ENCODE data around the gene RFWD3.

The RFWD3 gene

DNA sequence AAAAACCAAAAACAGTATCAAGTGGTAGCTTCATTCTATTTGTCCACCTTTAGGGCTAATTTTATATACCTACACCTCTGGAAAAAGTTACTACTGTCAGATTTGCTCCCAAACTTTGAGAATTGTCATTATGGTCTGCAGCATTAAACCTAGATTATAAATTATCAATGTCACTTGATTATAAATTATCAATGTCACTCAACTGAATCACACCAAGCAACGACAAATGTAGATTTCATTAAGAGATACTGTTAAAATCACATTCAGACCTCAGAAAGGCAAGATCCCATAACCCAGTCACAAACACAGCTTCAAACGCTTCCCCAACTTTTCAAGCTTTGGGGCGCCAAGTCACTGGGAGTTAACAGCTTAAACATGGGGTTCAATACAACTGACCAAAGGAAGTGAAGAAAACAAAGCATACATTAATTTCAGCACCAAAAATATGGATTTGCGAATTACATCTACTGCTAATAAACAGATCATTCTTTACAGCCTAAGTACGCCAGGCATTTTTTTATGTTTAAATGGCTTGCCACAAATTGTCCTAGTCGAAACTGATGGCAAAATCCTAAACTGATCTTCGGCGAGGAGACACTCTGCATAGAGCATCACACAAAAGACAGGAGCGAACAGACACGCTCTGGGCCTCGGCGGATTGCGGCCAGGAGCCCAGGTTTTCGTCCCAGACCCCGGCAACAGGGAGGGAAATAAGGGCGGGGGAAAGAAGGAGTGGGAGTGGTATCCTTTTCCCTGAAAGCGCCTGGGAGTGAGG lies 60.7 kb downstream of the RFWD3 start:
- H3K9me3 ChIP-seq (ENCODE audit: control insufficient read depth in 2 of 2, low read length in 2 of 2), result no peaks in the 10 kb centered on the region
- H3K36me3 ChIP-seq (ENCODE audit: control insufficient read depth in 2 of 2, insufficient read depth in 2 of 2, low read length in 2 of 2), result no peaks in the 10 kb centered on the region
- H3K27me3 ChIP-seq (ENCODE audit: control insufficient read depth in 2 of 2, insufficient read depth in 2 of 2, low read length in 2 of 2), result no peaks in the 10 kb centered on the region
- H3K4me1 ChIP-seq (ENCODE audit: control insufficient read depth in 2 of 2, insufficient read depth in 2 of 2, low read length in 2 of 2), result peaks cover 14 to 20% of the 10 kb centered on the region in 2 donors
- H3K27ac ChIP-seq (ENCODE audit: low read depth in 2 of 2, low read length in 2 of 2), result peak overlapping the region; percentile 93 to 94
- peak overlapping the region; percentile 88 to 92 for H3K4me3 ChIP-seq (ENCODE audit: low read length in 2 of 2)
- H3K9ac ChIP-seq (ENCODE audit: low read depth in 1 of 2, low read length in 2 of 2), result peak overlapping the region; percentile 82 to 88

DNA sequence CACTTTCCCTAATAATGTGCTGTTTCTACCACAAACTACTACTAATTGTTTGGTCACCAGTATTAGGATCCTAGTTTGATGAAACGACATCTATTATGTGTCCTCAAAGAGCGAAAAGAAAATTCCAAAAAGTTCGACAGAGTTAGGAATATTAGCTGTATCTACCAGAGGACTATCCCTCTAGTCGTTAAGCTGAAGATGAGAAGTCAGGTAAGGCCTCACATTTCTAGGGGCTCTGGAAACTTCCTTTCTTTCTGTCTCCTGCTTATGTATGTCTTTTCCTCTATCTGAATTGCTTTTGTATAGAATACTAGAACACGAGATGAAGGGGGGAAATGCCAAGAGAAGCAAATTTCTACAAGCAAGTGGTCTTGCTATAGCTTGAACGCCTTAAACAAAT lies 61.3 kb downstream of the RFWD3 start:
- Histone ChIP-seq H3K27ac (ENCODE audit: low read depth in 2 of 2, low read length in 2 of 2) (no peak overlapping the region), H3K9me3 (ENCODE audit: control insufficient read depth in 2 of 2, low read length in 2 of 2) (no peaks in the 10 kb centered on the region), H3K4me1 (ENCODE audit: control insufficient read depth in 2 of 2, insufficient read depth in 2 of 2, low read length in 2 of 2) (peaks cover 19 to 25% of the 10 kb centered on the region in 2 donors), H3K27me3 (ENCODE audit: control insufficient read depth in 2 of 2, insufficient read depth in 2 of 2, low read length in 2 of 2) (no peaks in the 10 kb centered on the region), H3K9ac (ENCODE audit: low read depth in 1 of 2, low read length in 2 of 2) (peak overlapping the region; percentile 82 to 88), H3K36me3 (ENCODE audit: control insufficient read depth in 2 of 2, insufficient read depth in 2 of 2, low read length in 2 of 2) (no peaks in the 10 kb centered on the region), H3K4me3 (ENCODE audit: low read length in 2 of 2) (peak overlapping the region; percentile 88 to 92)

DNA sequence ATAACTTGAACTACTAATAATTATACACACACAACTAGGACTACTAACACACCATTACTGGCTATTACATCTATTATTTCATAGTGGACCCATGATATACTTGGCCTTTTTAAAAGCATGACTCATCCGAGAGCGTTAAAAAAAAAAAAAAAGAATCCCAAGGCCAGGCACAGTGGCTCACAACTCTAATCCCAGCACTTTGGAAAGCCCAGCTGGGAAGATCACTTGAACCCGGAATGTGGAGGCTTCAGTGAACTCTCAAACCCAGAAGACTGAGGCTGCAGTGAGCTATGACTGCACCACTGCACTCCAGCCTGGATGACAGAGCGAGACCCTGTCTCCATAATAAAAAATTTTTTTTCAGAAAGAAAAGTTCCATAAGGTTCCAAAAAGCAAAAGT lies 62.8 kb downstream of the RFWD3 start:
- no peak overlapping the region for H3K27ac ChIP-seq (ENCODE audit: low read depth in 2 of 2, low read length in 2 of 2)
- peaks cover 19 to 25% of the 10 kb centered on the region in 2 donors for H3K4me1 ChIP-seq (ENCODE audit: control insufficient read depth in 2 of 2, insufficient read depth in 2 of 2, low read length in 2 of 2)

DNA sequence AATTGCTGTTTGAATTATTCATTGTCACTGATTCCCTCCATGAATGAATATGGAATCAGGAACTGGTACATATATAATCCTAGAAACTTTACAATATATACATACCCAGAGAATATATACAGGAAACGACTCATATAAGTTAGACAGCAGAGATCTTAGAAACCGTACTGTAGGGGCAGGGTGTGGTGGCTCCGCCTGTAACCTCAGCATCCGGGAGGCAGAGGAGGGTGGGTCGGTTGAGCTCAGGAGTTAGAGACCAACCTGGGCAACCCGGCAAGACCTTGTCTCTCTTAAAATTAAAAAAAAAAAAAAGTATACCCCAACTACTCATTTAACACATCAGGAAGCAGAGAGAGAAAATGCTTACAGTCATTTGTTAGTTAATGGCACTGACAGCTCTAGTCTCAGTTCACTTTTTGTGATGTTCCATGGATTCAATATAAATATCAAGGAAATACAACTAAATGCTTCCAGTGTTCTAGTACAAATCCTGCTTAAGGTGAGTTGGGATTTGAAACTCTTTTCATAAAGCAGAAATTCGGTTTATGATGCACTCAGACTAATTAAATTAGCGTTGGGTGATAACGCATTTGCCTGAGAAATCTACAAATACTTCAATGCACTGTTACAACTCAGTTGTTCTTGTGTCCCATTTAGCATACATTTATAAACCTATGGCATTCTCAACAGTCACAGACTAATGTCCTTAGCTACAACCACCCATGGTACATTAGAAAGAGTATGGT lies 65.4 kb downstream of the RFWD3 start:
- H3K9me3 ChIP-seq (ENCODE audit: control insufficient read depth in 2 of 2, low read length in 2 of 2), result no peaks in the 10 kb centered on the region
- H3K9ac ChIP-seq (ENCODE audit: low read depth in 1 of 2, low read length in 2 of 2), result no peak overlapping the region
- H3K4me3 ChIP-seq (ENCODE audit: low read length in 2 of 2), result no peak overlapping the region
- H3K36me3 ChIP-seq (ENCODE audit: control insufficient read depth in 2 of 2, insufficient read depth in 2 of 2, low read length in 2 of 2), result peaks cover 3 to 6% of the 10 kb centered on the region in 2 donors
- peaks cover 19 to 25% of the 10 kb centered on the region in 2 donors for H3K4me1 ChIP-seq (ENCODE audit: control insufficient read depth in 2 of 2, insufficient read depth in 2 of 2, low read length in 2 of 2)
- H3K27me3 ChIP-seq (ENCODE audit: control insufficient read depth in 2 of 2, insufficient read depth in 2 of 2, low read length in 2 of 2), result no peaks in the 10 kb centered on the region
- H3K27ac ChIP-seq (ENCODE audit: low read depth in 2 of 2, low read length in 2 of 2), result peak overlapping the region; percentile 53 to 57

More for the DNA sequence above, 62.8 kb downstream of the RFWD3 start:
- no peaks in the 10 kb centered on the region for H3K36me3 ChIP-seq (ENCODE audit: control insufficient read depth in 2 of 2, insufficient read depth in 2 of 2, low read length in 2 of 2)
- H3K4me3 ChIP-seq (ENCODE audit: low read length in 2 of 2), result no peak overlapping the region
- no peaks in the 10 kb centered on the region for H3K9me3 ChIP-seq (ENCODE audit: control insufficient read depth in 2 of 2, low read length in 2 of 2)
- no peaks in the 10 kb centered on the region for H3K27me3 ChIP-seq (ENCODE audit: control insufficient read depth in 2 of 2, insufficient read depth in 2 of 2, low read length in 2 of 2)
- no peak overlapping the region for H3K9ac ChIP-seq (ENCODE audit: low read depth in 1 of 2, low read length in 2 of 2)

DNA sequence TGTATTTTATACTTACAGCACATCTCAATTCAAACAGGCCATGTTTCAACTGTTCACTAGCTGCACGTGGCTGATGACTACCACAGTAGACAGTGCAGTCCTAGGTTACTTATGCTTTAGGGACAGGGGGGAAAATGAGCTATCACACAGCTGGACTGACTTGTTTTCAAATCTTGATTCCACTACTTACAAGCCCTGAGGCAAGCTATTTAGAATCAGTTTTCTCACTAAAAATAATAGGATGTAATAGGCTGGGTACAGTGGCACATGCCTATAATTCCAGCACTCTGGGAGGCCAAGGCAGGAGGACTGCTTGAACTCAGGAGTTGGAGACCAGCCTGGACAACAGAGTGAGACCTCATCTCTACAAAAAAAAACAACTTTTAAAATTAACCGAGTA lies 70.1 kb downstream of the RFWD3 start:
- Histone ChIP-seq H3K36me3 (ENCODE audit: control insufficient read depth in 2 of 2, insufficient read depth in 2 of 2, low read length in 2 of 2) (peaks cover 3 to 6% of the 10 kb centered on the region in 2 donors), H3K4me1 (ENCODE audit: control insufficient read depth in 2 of 2, insufficient read depth in 2 of 2, low read length in 2 of 2) (peaks cover 6 to 10% of the 10 kb centered on the region in 2 donors), H3K4me3 (ENCODE audit: low read length in 2 of 2) (no peak overlapping the region), H3K27ac (ENCODE audit: low read depth in 2 of 2, low read length in 2 of 2) (no peak overlapping the region), H3K9ac (ENCODE audit: low read depth in 1 of 2, low read length in 2 of 2) (no peak overlapping the region), H3K27me3 (ENCODE audit: control insufficient read depth in 2 of 2, insufficient read depth in 2 of 2, low read length in 2 of 2) (no peaks in the 10 kb centered on the region), H3K9me3 (ENCODE audit: control insufficient read depth in 2 of 2, low read length in 2 of 2) (no peaks in the 10 kb centered on the region)

DNA sequence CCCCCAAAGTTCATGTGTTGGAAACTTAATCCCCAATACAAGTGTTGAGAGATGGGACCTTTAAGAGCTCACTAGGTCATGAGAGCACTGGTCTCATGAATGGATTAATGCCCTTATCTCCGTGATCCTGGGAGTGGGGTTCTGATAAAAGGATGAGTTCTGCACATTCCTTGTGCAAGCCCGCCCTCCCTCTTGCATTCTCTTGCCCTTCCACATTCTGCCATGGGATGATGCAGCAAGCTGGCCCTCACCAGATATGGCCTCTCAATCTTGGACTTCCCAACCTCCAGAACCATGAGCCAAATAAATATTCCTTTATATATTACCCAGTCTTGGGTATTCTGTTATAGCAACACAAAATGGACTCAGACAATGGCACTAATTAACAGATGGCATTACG lies 73.8 kb downstream of the RFWD3 start:
- Histone ChIP-seq H3K27ac (ENCODE audit: low read depth in 2 of 2, low read length in 2 of 2) (no peak overlapping the region), H3K36me3 (ENCODE audit: control insufficient read depth in 2 of 2, insufficient read depth in 2 of 2, low read length in 2 of 2) (peaks cover 5 to 6% of the 10 kb centered on the region in 2 donors), H3K27me3 (ENCODE audit: control insufficient read depth in 2 of 2, insufficient read depth in 2 of 2, low read length in 2 of 2) (no peaks in the 10 kb centered on the region), H3K9ac (ENCODE audit: low read depth in 1 of 2, low read length in 2 of 2) (no peak overlapping the region), H3K4me3 (ENCODE audit: low read length in 2 of 2) (no peak overlapping the region), H3K4me1 (ENCODE audit: control insufficient read depth in 2 of 2, insufficient read depth in 2 of 2, low read length in 2 of 2) (no peaks in the 10 kb centered on the region), H3K9me3 (ENCODE audit: control insufficient read depth in 2 of 2, low read length in 2 of 2) (no peaks in the 10 kb centered on the region)

DNA sequence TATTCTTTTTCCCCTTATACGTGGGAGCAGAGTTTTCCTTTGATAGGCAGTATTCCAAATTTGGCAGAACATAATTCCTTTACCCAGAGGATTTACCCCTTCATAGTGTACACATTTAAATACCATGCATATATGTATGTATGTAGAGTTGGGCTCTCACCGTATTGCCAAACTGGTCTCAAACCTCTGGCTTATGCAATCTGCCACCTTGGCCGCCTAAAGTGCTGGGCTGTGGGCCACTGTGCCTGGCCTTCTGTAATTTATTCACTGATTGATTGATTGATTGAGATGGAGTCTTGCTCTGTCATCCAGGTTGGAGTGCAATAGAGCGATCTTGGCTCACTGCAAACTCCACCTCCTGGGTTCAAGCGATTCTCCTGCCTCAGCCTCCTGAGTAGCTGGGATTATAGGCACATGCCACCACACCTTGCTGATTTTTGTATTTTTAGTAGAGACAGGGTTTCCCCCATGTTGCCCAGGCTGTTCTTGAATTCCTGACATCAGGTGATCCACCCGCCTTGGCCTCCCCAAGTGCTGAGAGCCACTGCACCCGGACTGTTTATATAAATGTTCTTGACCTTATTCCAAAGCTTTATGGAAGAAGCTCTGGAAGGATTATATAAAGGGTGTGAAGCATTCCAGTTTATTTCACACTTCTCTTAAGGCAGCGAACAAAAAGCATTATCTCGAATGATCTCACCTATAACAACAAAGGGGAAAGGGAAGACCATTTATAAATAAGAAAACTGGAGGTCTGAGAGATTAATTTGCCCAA lies 74.6 kb downstream of the RFWD3 start:
- H3K9me3 ChIP-seq (ENCODE audit: control insufficient read depth in 2 of 2, low read length in 2 of 2), result no peaks in the 10 kb centered on the region
- H3K27me3 ChIP-seq (ENCODE audit: control insufficient read depth in 2 of 2, insufficient read depth in 2 of 2, low read length in 2 of 2), result no peaks in the 10 kb centered on the region
- no peak overlapping the region for H3K4me3 ChIP-seq (ENCODE audit: low read length in 2 of 2)
- H3K9ac ChIP-seq (ENCODE audit: low read depth in 1 of 2, low read length in 2 of 2), result no peak overlapping the region
- no peak overlapping the region for H3K27ac ChIP-seq (ENCODE audit: low read depth in 2 of 2, low read length in 2 of 2)
- H3K36me3 ChIP-seq (ENCODE audit: control insufficient read depth in 2 of 2, insufficient read depth in 2 of 2, low read length in 2 of 2), result peaks cover 5 to 8% of the 10 kb centered on the region in 2 donors
- H3K4me1 ChIP-seq (ENCODE audit: control insufficient read depth in 2 of 2, insufficient read depth in 2 of 2, low read length in 2 of 2), result no peaks in the 10 kb centered on the region

DNA sequence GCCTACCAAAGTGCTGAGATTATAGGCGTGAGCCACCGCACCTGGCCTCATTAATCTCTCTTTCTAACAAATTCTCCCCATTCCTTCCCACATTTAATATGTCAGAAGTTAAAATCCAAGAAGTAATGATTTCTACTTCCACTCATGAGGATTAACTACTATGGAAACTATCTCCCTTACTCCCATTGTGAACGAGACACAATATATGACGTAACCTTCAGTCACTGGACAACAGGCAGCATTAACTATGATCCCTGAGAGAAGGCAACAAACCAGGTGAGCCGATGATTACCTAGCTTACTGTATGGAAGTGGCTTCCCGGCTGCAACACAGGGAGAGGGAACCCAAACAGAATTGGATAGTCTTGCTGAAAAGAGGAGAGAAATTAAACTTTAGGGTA lies 79.7 kb downstream of the RFWD3 start:
- H3K27ac ChIP-seq (ENCODE audit: low read depth in 2 of 2, low read length in 2 of 2), result no peak overlapping the region
- peaks cover 0 to 5% of the 10 kb centered on the region in 2 donors for H3K4me1 ChIP-seq (ENCODE audit: control insufficient read depth in 2 of 2, insufficient read depth in 2 of 2, low read length in 2 of 2)
- no peaks in the 10 kb centered on the region for H3K9me3 ChIP-seq (ENCODE audit: control insufficient read depth in 2 of 2, low read length in 2 of 2)
- H3K27me3 ChIP-seq (ENCODE audit: control insufficient read depth in 2 of 2, insufficient read depth in 2 of 2, low read length in 2 of 2), result no peaks in the 10 kb centered on the region
- peaks cover 2 to 3% of the 10 kb centered on the region in 2 donors for H3K36me3 ChIP-seq (ENCODE audit: control insufficient read depth in 2 of 2, insufficient read depth in 2 of 2, low read length in 2 of 2)
- H3K9ac ChIP-seq (ENCODE audit: low read depth in 1 of 2, low read length in 2 of 2), result no peak overlapping the region
- no peak overlapping the region for H3K4me3 ChIP-seq (ENCODE audit: low read length in 2 of 2)

DNA sequence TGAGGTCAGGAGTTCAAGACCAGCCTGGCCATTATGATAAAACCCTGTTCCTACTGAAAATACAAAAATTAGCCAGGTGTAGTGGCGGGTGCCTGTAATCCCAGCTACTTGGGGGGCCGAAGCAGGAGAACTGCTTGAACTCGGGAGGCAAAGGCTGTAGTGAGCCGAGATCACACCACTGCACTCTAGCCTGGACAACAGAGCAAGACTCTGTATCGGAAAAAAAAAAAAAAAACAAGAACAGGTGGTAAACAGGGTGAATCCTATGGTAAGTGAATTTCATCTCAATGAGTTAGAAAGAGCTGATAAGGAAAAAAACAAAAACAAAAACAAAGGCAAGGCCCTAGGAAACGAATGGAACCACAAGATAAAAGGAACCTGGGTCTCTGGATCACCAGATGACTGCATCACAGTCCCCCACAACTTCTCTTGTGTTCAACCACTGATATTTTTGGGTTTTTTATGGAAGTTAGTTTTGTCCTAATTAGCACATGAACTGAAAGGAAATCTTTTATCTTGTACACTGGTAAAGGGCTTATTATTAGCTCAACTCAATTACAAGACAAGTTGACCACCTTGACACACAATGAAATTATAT lies 80.7 kb downstream of the RFWD3 start:
- no peak overlapping the region for H3K9ac ChIP-seq (ENCODE audit: low read depth in 1 of 2, low read length in 2 of 2)
- H3K4me1 ChIP-seq (ENCODE audit: control insufficient read depth in 2 of 2, insufficient read depth in 2 of 2, low read length in 2 of 2), result peaks cover 0 to 5% of the 10 kb centered on the region in 2 donors

More for the DNA sequence above, 80.7 kb downstream of the RFWD3 start:
- Histone ChIP-seq H3K4me3 (ENCODE audit: low read length in 2 of 2) (no peak overlapping the region), H3K27ac (ENCODE audit: low read depth in 2 of 2, low read length in 2 of 2) (no peak overlapping the region), H3K36me3 (ENCODE audit: control insufficient read depth in 2 of 2, insufficient read depth in 2 of 2, low read length in 2 of 2) (peaks cover 2 to 3% of the 10 kb centered on the region in 2 donors), H3K9me3 (ENCODE audit: control insufficient read depth in 2 of 2, low read length in 2 of 2) (no peaks in the 10 kb centered on the region), H3K27me3 (ENCODE audit: control insufficient read depth in 2 of 2, insufficient read depth in 2 of 2, low read length in 2 of 2) (no peaks in the 10 kb centered on the region)
